ENCODE data around the gene SEMA4G.
"Not testable (repeated sequence)": the region's sequence is repeated elsewhere in the genome, so short reads cannot be mapped to it uniquely, and the experiment has no call there.

SEMA4G gene

GRCh38 chr10:100970914-100971811 is 1.9 kb downstream of the SEMA4G start:
- DNase-seq, result no peak

- DNase-seq, result no peak
Measured at GRCh38 chr10:100972115-100972903, 3.0 kb downstream of the SEMA4G start.

- no peak for DNase-seq
Measured at GRCh38 chr10:100972904-100973535, 3.7 kb downstream of the SEMA4G start.

GRCh38 chr10:100975397-100975796 is 6.1 kb downstream of the SEMA4G start:
- not testable (repeated sequence) for DNase-seq

GRCh38 chr10:100976906-100977305 is 7.6 kb downstream of the SEMA4G start:
- DNase-seq, result no peak

GRCh38 chr10:100977436-100977835 is 8.1 kb downstream of the SEMA4G start:
- DNase-seq, result no peak

- no peak for DNase-seq
Measured at GRCh38 chr10:100978121-100978900, 9.0 kb downstream of the SEMA4G start.

GRCh38 chr10:100978901-100979195 is 9.5 kb downstream of the SEMA4G start:
- DNase-seq, result no peak

- DNase-seq, result no peak
Measured at GRCh38 chr10:100979791-100980272, 10.5 kb downstream of the SEMA4G start.

GRCh38 chr10:100980311-100980710 is 11.0 kb downstream of the SEMA4G start:
- DNase-seq, result no peak

- no peak for DNase-seq
Measured at GRCh38 chr10:100980711-100981110, 11.4 kb downstream of the SEMA4G start.

- no peak for DNase-seq
Measured at GRCh38 chr10:100981178-100981772, 12.0 kb downstream of the SEMA4G start.

GRCh38 chr10:100982916-100983830 is 13.9 kb downstream of the SEMA4G start:
- no peak for DNase-seq

- DNase-seq, result no peak
Measured at GRCh38 chr10:100983868-100984671, 14.8 kb downstream of the SEMA4G start.

- DNase-seq, result no peak
Measured at GRCh38 chr10:100984672-100985177, 15.4 kb downstream of the SEMA4G start.

- DNase-seq, result peak in 2 of 3 donors; percentile 20 to 22
Measured at GRCh38 chr10:100985336-100985735, 16.0 kb downstream of the SEMA4G start.

GRCh38 chr10:100986623-100986951 is 17.3 kb downstream of the SEMA4G start:
- DNase-seq, result no peak

- peak; percentile 84 to 92 (median 89) for DNase-seq
Measured at GRCh38 chr10:100986952-100987684, 17.8 kb downstream of the SEMA4G start, which contains the start of the genes MRPL43 and TWNK. MRPL43 (minus strand) TSS chr10:100987497; CDS start chr10:100987443, 54 bp downstream. TWNK (plus strand) TSS chr10:100987543; CDS start chr10:100988211, 668 bp downstream.

GRCh38 chr10:100987685-100988049 is 18.4 kb downstream of the SEMA4G start:
- no peak for DNase-seq
